RWPE2 (cell line): Measurements from ENCODE around the gene MEOX2.

Experiments used
- ATAC-seq: fragments of 200-7000 bp; cut with Tn5 transposase; 3 replicates; pipeline ENCODE4 v1.9.1; 2021; ENCODE audit warnings: low read depth
- DNase-seq: peaks from one replicate; pipeline ENCODE4 v3.0.0-alpha.2; 2020; ENCODE audit warnings: low spot score
- H3K27ac ChIP-seq: fragments of 450-650 bp; 2 replicates; pipeline ENCODE4 v1.5.1; 2017; ENCODE audit warnings: mild to moderate bottlenecking; ENCODE audit not compliant: poor library complexity, severe bottlenecking
- H3K27me3 ChIP-seq: fragments of 250-450 bp; sonication (Bioruptor Pico); 2 replicates; pipeline ENCODE4 v1.5.1; 2021; ENCODE audit warnings: mild to moderate bottlenecking, moderate library complexity; ENCODE audit not compliant: insufficient read depth, poor library complexity, severe bottlenecking
- H3K36me3 ChIP-seq: fragments of 250-450 bp; sonication (Bioruptor Pico); 2 replicates; pipeline ENCODE4 v1.5.1; 2020; ENCODE audit warnings: low read depth, mild to moderate bottlenecking, moderate library complexity
- H3K4me1 ChIP-seq: fragments of 250-450 bp; sonication (Bioruptor Pico); 2 replicates; pipeline ENCODE4 v1.5.1; 2021; ENCODE audit warnings: mild to moderate bottlenecking, moderate library complexity; ENCODE audit not compliant: insufficient read depth, poor library complexity, severe bottlenecking
- H3K4me3 ChIP-seq: fragments of 250-450 bp; sonication (Bioruptor Pico); 2 replicates; pipeline ENCODE4 v1.5.1; 2021; ENCODE audit warnings: mild to moderate bottlenecking, moderate library complexity; ENCODE audit not compliant: severe bottlenecking
- H3K9me3 ChIP-seq: fragments of 250-450 bp; sonication (Bioruptor Pico); 2 replicates; pipeline ENCODE4 v1.5.1; 2021; ENCODE audit warnings: mild to moderate bottlenecking, moderate library complexity; ENCODE audit not compliant: severe bottlenecking
- CTCF ChIP-seq: fragments of 450-650 bp; IDR thresholded peaks from one replicate; pipeline ENCODE4 v1.5.1; 2017; ENCODE audit warnings: mild to moderate bottlenecking, moderate library complexity; ENCODE audit not compliant: poor library complexity, severe bottlenecking

Gene MEOX2

GRCh38 chr7:15682111-15682510 is 4.4 kb downstream of the MEOX2 start:
- Histone ChIP-seq H3K4me3 (no peak overlapping the region), H3K27me3 (peaks cover 74% of the 10 kb centered on the region), H3K27ac (no peak overlapping the region), H3K4me1 (no peaks in the 10 kb centered on the region), H3K36me3 (no peaks in the 10 kb centered on the region), H3K9me3 (no peaks in the 10 kb centered on the region)
- no peak for TF ChIP-seq CTCF
- ATAC-seq (no peak), DNase-seq (no peak)

- DNase-seq = no peak
- no peak for ATAC-seq
- no peak for TF ChIP-seq CTCF
- Histone ChIP-seq H3K27me3 (peaks cover 69% of the 10 kb centered on the region), H3K4me3 (no peak overlapping the region), H3K9me3 (no peaks in the 10 kb centered on the region), H3K36me3 (no peaks in the 10 kb centered on the region), H3K27ac (no peak overlapping the region), H3K4me1 (no peaks in the 10 kb centered on the region)
Observed at GRCh38 chr7:15681631-15682030, 4.9 kb downstream of the MEOX2 start.

DNA sequence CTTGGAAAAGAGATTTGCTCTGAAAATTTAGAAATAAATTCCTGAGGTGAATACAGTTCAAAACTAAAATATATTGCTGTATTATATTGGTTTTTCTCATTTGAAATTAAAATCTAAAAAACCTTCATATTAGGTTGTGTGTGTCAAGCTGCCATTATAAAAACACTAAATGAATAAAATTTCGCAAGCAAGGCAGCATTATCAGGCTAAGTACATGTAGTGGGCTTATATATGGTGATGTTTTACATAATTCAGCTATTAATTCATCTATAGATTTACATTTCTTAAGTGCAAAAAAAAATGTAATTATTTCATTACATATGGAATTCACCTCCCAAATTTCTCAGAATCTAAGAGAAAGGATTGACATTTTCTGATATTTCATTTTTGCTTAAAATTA is 5.3 kb downstream of the MEOX2 start:
- no peak for TF ChIP-seq CTCF

GRCh38 chr7:15680446-15680845 is 6.0 kb downstream of the MEOX2 start:
- H3K27ac ChIP-seq = no peak overlapping the region
- H3K36me3 ChIP-seq = no peaks in the 10 kb centered on the region
- no peak for DNase-seq
- no peak for ATAC-seq
- no peaks in the 10 kb centered on the region for H3K9me3 ChIP-seq
- no peak for TF ChIP-seq CTCF
- peaks cover 57% of the 10 kb centered on the region for H3K27me3 ChIP-seq
- H3K4me3 ChIP-seq = no peak overlapping the region
- H3K4me1 ChIP-seq = no peaks in the 10 kb centered on the region

More for the DNA sequence above, 5.3 kb downstream of the MEOX2 start:
- H3K9me3 ChIP-seq = no peaks in the 10 kb centered on the region
- H3K4me3 ChIP-seq = no peak overlapping the region
- H3K27ac ChIP-seq = no peak overlapping the region
- no peaks in the 10 kb centered on the region for H3K36me3 ChIP-seq
- ATAC-seq = no peak
- no peak for DNase-seq
- H3K27me3 ChIP-seq = peaks cover 65% of the 10 kb centered on the region
- H3K4me1 ChIP-seq = no peaks in the 10 kb centered on the region

DNA sequence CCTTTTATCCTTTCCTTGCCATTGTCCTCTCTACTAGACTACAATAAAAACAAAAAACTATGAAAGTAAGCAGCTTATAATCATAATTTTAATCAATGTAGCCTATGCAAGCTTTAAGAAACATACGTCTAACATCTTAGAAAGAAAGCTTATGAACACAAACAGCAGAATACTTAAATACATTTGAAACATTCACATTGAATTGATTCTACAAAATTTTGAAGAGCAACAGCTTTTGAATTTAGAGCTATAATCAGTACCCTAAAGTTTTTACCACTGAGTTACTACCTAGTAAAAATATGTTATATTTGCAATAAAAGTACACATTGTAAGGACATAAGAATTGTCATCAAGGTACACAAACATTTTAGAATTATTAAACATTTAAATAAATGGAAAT is 7.2 kb downstream of the MEOX2 start:
- no peaks in the 10 kb centered on the region for H3K4me1 ChIP-seq
- no peak overlapping the region for H3K4me3 ChIP-seq
- H3K36me3 ChIP-seq = no peaks in the 10 kb centered on the region
- peaks cover 46% of the 10 kb centered on the region for H3K27me3 ChIP-seq
- H3K9me3 ChIP-seq = no peaks in the 10 kb centered on the region
- no peak for ATAC-seq
- DNase-seq = no peak
- no peak overlapping the region for H3K27ac ChIP-seq
- no peak for TF ChIP-seq CTCF
